Non-pigmented ciliary epithelial cell (primary cell): Measurements from ENCODE around the gene HMX1.

ENCODE experiments used
- DNase-seq: peaks from one replicate; pipeline ENCODE4 v3.0.0-alpha.2; 2010; ENCODE audit warnings: low read depth

HMX1 gene

GRCh38 chr4:8892556-8893226, 21.1 kb upstream of the HMX1 start:
- no peak for DNase-seq

GRCh38 chr4:8891646-8892555, 20.3 kb upstream of the HMX1 start:
- DNase-seq, result no peak

- DNase-seq, result no peak
Observed at GRCh38 chr4:8891255-8891645, 19.6 kb upstream of the HMX1 start.

GRCh38 chr4:8888856-8889255, 17.2 kb upstream of the HMX1 start:
- no peak for DNase-seq

- no peak for DNase-seq
Observed at GRCh38 chr4:8886612-8887406, 15.2 kb upstream of the HMX1 start.

- DNase-seq, result no peak
Observed at GRCh38 chr4:8882239-8882638, 10.6 kb upstream of the HMX1 start.

GRCh38 chr4:8880851-8881250, 9.2 kb upstream of the HMX1 start:
- DNase-seq, result no peak

- no peak for DNase-seq
Observed at GRCh38 chr4:8879574-8879973, 7.9 kb upstream of the HMX1 start.

- DNase-seq, result no peak
Observed at GRCh38 chr4:8878421-8878820, 6.8 kb upstream of the HMX1 start.

GRCh38 chr4:8877780-8878040, 6.1 kb upstream of the HMX1 start:
- no peak for DNase-seq

- no peak for DNase-seq
Observed at GRCh38 chr4:8876982-8877779, 5.5 kb upstream of the HMX1 start.

- no peak for DNase-seq
Observed at GRCh38 chr4:8874896-8875680, 3.4 kb upstream of the HMX1 start.

GRCh38 chr4:8874003-8874895, 2.6 kb upstream of the HMX1 start:
- no peak for DNase-seq

- DNase-seq, result no peak
Observed at GRCh38 chr4:8872402-8873291, 1.0 kb upstream of the HMX1 start.

GRCh38 chr4:8870647-8871416, 807 bp downstream of the HMX1 start:
- DNase-seq, result no peak

GRCh38 chr4:8869898-8870646, 1.6 kb downstream of the HMX1 start:
- DNase-seq, result no peak

- no peak for DNase-seq
Observed at GRCh38 chr4:8869002-8869897, 2.4 kb downstream of the HMX1 start.
